HL-60 (cell line): ENCODE measurements around the gene MUTYH.

Experiments
- CTCF ChIP-seq: IDR thresholded peaks from one replicate; pipeline ENCODE4 v1.5.1; 2011; ENCODE audit warnings: low read length, control low read depth, inconsistent platforms; ENCODE audit not compliant: insufficient read depth
- GABPA ChIP-seq: IDR thresholded peaks from 2 replicates; pipeline ENCODE4 v1.6.1; 2012; ENCODE audit warnings: low read depth
- POLR2AphosphoS5 ChIP-seq: IDR thresholded peaks from 2 replicates; pipeline ENCODE4 v1.6.1; 2012; ENCODE audit warnings: low read depth
- REST ChIP-seq: IDR thresholded peaks from 2 replicates; pipeline ENCODE4 v1.6.1; 2012; ENCODE audit warnings: low read depth; ENCODE audit not compliant: insufficient replicate concordance

GRCh38 chr1:45332346-45332720 lies 7.9 kb downstream of the MUTYH start:
- no peak for TF ChIP-seq CTCF
- no peak for TF ChIP-seq POLR2AphosphoS5
- TF ChIP-seq GABPA = no peak
- TF ChIP-seq REST = no peak
